H1 (cell line): ENCODE measurements around the gene RNF220. TPM values are rescaled to one million over a fixed set of nuclear protein-coding genes. Genes with fewer than 3 reads are reported as not detected.

Experiments
- CTCF ChIA-PET: fragments of 300-600 bp; sonication (Branson Sonifier 250); formaldehyde crosslinking; loops from one replicate; lab custom pipeline; 2021; ENCODE audit not compliant: partially characterized antibody; lab: Charles Lee
- POLR2A ChIA-PET: fragments of 300-600 bp; sonication (Branson Sonifier 250); formaldehyde crosslinking; loops from one replicate; lab custom pipeline; 2021; ENCODE audit warnings: inconsistent platforms; ENCODE audit not compliant: partially characterized antibody; lab: Charles Lee
- DNase-seq, 2 experiments: peaks; one replicate each; pipeline versions ENCODE4 v3.0.0 to v3.0.0-alpha.2; 2010 to 2022; ENCODE audit warnings: low spot score in 2 of 2, low read depth in 1 of 2, mixed read lengths in 1 of 2
- FAIRE-seq: peaks from 2 replicates; lab custom pipeline; 2011; peaks lifted over from hg19 to GRCh38; lab: Jason Lieb, UNC
- H2AFZ ChIP-seq: 2 replicates; pipeline ENCODE4 v1.8.1; 2012; ENCODE audit warnings: low read length, inconsistent platforms
- H2AK5ac ChIP-seq: 2 replicates; pipeline ENCODE4 v1.6.1; 2013; ENCODE audit warnings: low read depth, low read length
- H2BK120ac ChIP-seq: replicated peaks from 2 replicates; pipeline ENCODE3; 2013; ENCODE audit warnings: low read depth, low read length, inconsistent platforms
- H2BK12ac ChIP-seq: 2 replicates; pipeline ENCODE4 v1.6.1; 2013; ENCODE audit warnings: low read depth, low read length
- H2BK15ac ChIP-seq: 2 replicates; pipeline ENCODE4 v1.6.1; 2013; ENCODE audit warnings: low read length
- H2BK20ac ChIP-seq: 2 replicates; pipeline ENCODE4 v1.6.1; 2013; ENCODE audit warnings: low read length
- H2BK5ac ChIP-seq: 2 replicates; pipeline ENCODE4 v1.6.1; 2013; ENCODE audit warnings: low read depth, low read length
- H3K14ac ChIP-seq: 2 replicates; pipeline ENCODE4 v1.6.1; 2013; ENCODE audit warnings: inconsistent platforms; ENCODE audit not compliant: insufficient read length
- H3K18ac ChIP-seq: 2 replicates; pipeline ENCODE4 v1.6.1; 2013; ENCODE audit warnings: low read length; ENCODE audit errors: extremely low read depth
- H3K23ac ChIP-seq: 2 replicates; pipeline ENCODE4 v1.6.1; 2013; ENCODE audit warnings: inconsistent platforms; ENCODE audit not compliant: insufficient read length
- H3K23me2 ChIP-seq: 2 replicates; pipeline ENCODE4 v1.6.1; 2013; ENCODE audit warnings: low read depth, low read length
- H3K27ac ChIP-seq: 2 replicates; pipeline ENCODE4 v1.6.1; 2011; ENCODE audit warnings: low read depth, low read length, inconsistent platforms
- H3K27me3 ChIP-seq, 4 experiments: replicated peaks in 1 of 4; 1 replicate in 1 of 4; 2 replicates in 3 of 4; pipeline versions ENCODE4 v1.6.1 to v1.8.1; 2011 to 2013; ENCODE audit warnings: low read length in 3 of 4, mild to moderate bottlenecking in 3 of 4, inconsistent platforms in 2 of 4, mixed read lengths in 2 of 4, moderate library complexity in 1 of 4; ENCODE audit not compliant: control insufficient read depth in 3 of 4, insufficient read depth in 3 of 4; ENCODE audit errors: extremely low read depth in 1 of 4
- H3K36me3 ChIP-seq, 4 experiments: 2 replicates each; pipeline versions ENCODE4 v1.6.1 to v1.8.1; 2011 to 2013; ENCODE audit warnings: mild to moderate bottlenecking in 4 of 4, low read length in 3 of 4, moderate library complexity in 2 of 4, control low read depth in 1 of 4, inconsistent platforms in 1 of 4; ENCODE audit not compliant: insufficient read depth in 4 of 4, control insufficient read depth in 2 of 4
- H3K4ac ChIP-seq: replicated peaks from 2 replicates; pipeline ENCODE3; 2013; ENCODE audit warnings: low read length, low read depth, mixed read lengths, inconsistent platforms; ENCODE audit not compliant: insufficient read length
- H3K4me1 ChIP-seq, 4 experiments: replicated peaks in 1 of 4; 1 replicate in 1 of 4; 2 replicates in 3 of 4; pipeline versions ENCODE4 v1.6.1 to v1.8.1; 2011 to 2013; ENCODE audit warnings: low read length in 3 of 4, inconsistent platforms in 2 of 4, mixed read lengths in 1 of 4; ENCODE audit not compliant: insufficient read depth in 4 of 4, control insufficient read depth in 3 of 4
- H3K4me2 ChIP-seq, 2 experiments: 2 replicates each; pipeline versions ENCODE4 v1.6.1 to v1.8.1; 2011 to 2013; ENCODE audit warnings: low read depth in 2 of 2, low read length in 2 of 2, control low read depth in 1 of 2, inconsistent platforms in 1 of 2, mild to moderate bottlenecking in 1 of 2; ENCODE audit not compliant: insufficient read depth in 1 of 2
- H3K4me3 ChIP-seq, 4 experiments: fragments of 200-600, 300-600 bp in 1 of 4; sonication (generic), shearing (Covaris generic), sonication (Bioruptor Twin) in 1 of 4; 2 replicates each; pipeline versions ENCODE4 v1.5.1 to v1.8.1; 2011 to 2016; ENCODE audit warnings: low read length in 4 of 4, low read depth in 3 of 4, control low read depth in 2 of 4, inconsistent platforms in 2 of 4, mild to moderate bottlenecking in 2 of 4, mixed read lengths in 1 of 4, moderate library complexity in 1 of 4; ENCODE audit not compliant: insufficient read depth in 2 of 4; ENCODE audit errors: extremely low read depth in 1 of 4
- H3K56ac ChIP-seq: replicated peaks from 2 replicates; pipeline ENCODE3; 2013; ENCODE audit warnings: low read depth, mild to moderate bottlenecking, mixed read lengths, low read length, inconsistent platforms; ENCODE audit not compliant: insufficient read length
- H3K79me1 ChIP-seq: 2 replicates; pipeline ENCODE4 v1.6.1; 2013; ENCODE audit warnings: low read depth, low read length, control low read depth
- H3K79me2 ChIP-seq, 2 experiments: 2 replicates each; pipeline versions ENCODE4 v1.6.1 to v1.8.1; 2012 to 2013; ENCODE audit warnings: low read length in 2 of 2, mild to moderate bottlenecking in 2 of 2, inconsistent platforms in 1 of 2; ENCODE audit not compliant: insufficient read depth in 2 of 2, control insufficient read depth in 1 of 2
- H3K9ac ChIP-seq, 4 experiments: replicated peaks in 1 of 4; 1 replicate in 1 of 4; 2 replicates in 3 of 4; pipeline versions ENCODE4 v1.6.1 to v1.8.1; 2011 to 2013; ENCODE audit warnings: low read depth in 3 of 4, low read length in 3 of 4, control low read depth in 2 of 4, mild to moderate bottlenecking in 2 of 4, moderate library complexity in 2 of 4, inconsistent platforms in 1 of 4; ENCODE audit errors: extremely low read depth in 1 of 4
- H3K9me3 ChIP-seq, 2 experiments: 2 replicates each; pipeline versions ENCODE4 v1.6.1 to v1.8.1; 2012 to 2013; ENCODE audit warnings: mild to moderate bottlenecking in 2 of 2, moderate library complexity in 2 of 2, control low read depth in 1 of 2, inconsistent platforms in 1 of 2, low read depth in 1 of 2, low read length in 1 of 2, mixed read lengths in 1 of 2; ENCODE audit not compliant: insufficient read depth in 2 of 2
- H4K20me1 ChIP-seq, 2 experiments: replicated peaks in 1 of 2; 2 replicates each; pipeline versions ENCODE3 to v1.8.1; 2011 to 2013; ENCODE audit warnings: inconsistent platforms in 2 of 2, low read length in 2 of 2, mild to moderate bottlenecking in 1 of 2; ENCODE audit not compliant: insufficient read depth in 2 of 2, control insufficient read depth in 1 of 2
- H4K5ac ChIP-seq: 2 replicates; pipeline ENCODE4 v1.6.1; 2013; ENCODE audit warnings: low read length, low read depth, mixed read lengths, inconsistent platforms; ENCODE audit not compliant: insufficient read length
- H4K8ac ChIP-seq: 2 replicates; pipeline ENCODE4 v1.8.0; 2013; ENCODE audit warnings: mild to moderate bottlenecking, moderate library complexity, low read length, inconsistent platforms; ENCODE audit not compliant: insufficient read depth; ENCODE audit errors: extremely low read depth
- H4K91ac ChIP-seq: replicated peaks from 2 replicates; pipeline ENCODE3; 2013; ENCODE audit warnings: low read length, mixed read lengths, inconsistent platforms; ENCODE audit not compliant: insufficient read length
- BCL11A ChIP-seq, 2 experiments: IDR thresholded peaks; one replicate each; pipeline ENCODE4 v1.6.1; 2011; ENCODE audit warnings: low read depth in 2 of 2, low read length in 2 of 2, mild to moderate bottlenecking in 2 of 2
- CBX8 ChIP-seq: fragments of 300-800, 300-1000 bp; sonication (generic); IDR thresholded peaks from 2 replicates; pipeline ENCODE4 v1.7.1; 2016; ENCODE audit warnings: low read depth, low read length, borderline replicate concordance
- CHD2 ChIP-seq: IDR thresholded peaks from 2 replicates; pipeline ENCODE4 v1.6.1; 2012; ENCODE audit warnings: low read length, improper control_type of control experiment
- FOSL1 ChIP-seq: IDR thresholded peaks from 2 replicates; pipeline ENCODE4 v1.6.1; 2011; ENCODE audit warnings: mild to moderate bottlenecking, low read depth, low read length, moderate library complexity; ENCODE audit not compliant: insufficient read depth
- GABPA ChIP-seq: IDR thresholded peaks from 2 replicates; pipeline ENCODE4 v1.6.1; 2011; ENCODE audit warnings: mild to moderate bottlenecking, low read length, moderate library complexity, borderline replicate concordance; ENCODE audit not compliant: insufficient read depth
- HDAC2 ChIP-seq, 2 experiments: fragments of 300-600 bp in 1 of 2; sonication (generic) in 1 of 2; IDR thresholded peaks; 2 replicates each; pipeline ENCODE4 v1.6.1; 2011 to 2012; ENCODE audit warnings: low read depth in 2 of 2, low read length in 2 of 2, mild to moderate bottlenecking in 2 of 2, moderate library complexity in 2 of 2, borderline replicate concordance in 1 of 2, inconsistent platforms in 1 of 2
- KDM5A ChIP-seq: fragments of 200-600 bp; IDR thresholded peaks from 2 replicates; pipeline ENCODE4 v1.7.1; 2012; ENCODE audit warnings: mild to moderate bottlenecking, low read length, inconsistent platforms, mixed read lengths
- MAX ChIP-seq: IDR thresholded peaks from 2 replicates; pipeline ENCODE4 v1.6.1; 2012; ENCODE audit warnings: inconsistent platforms
- POLR2AphosphoS5 ChIP-seq: IDR thresholded peaks from 2 replicates; pipeline ENCODE4 v1.6.1; 2011; ENCODE audit warnings: low read depth, low read length
- SIN3A ChIP-seq, 2 experiments: IDR thresholded peaks in 1 of 2; conservative IDR thresholded peaks in 1 of 2; 2 replicates each; pipeline ENCODE4 v1.6.1; 2011 to 2012; ENCODE audit warnings: low read length in 2 of 2, improper control_type of control experiment in 1 of 2, low read depth in 1 of 2, mild to moderate bottlenecking in 1 of 2
- SIX5 ChIP-seq: IDR thresholded peaks from 2 replicates; pipeline ENCODE4 v1.6.1; 2011; ENCODE audit warnings: mild to moderate bottlenecking, low read depth, low read length
- TBP ChIP-seq: IDR thresholded peaks from 2 replicates; pipeline ENCODE4 v1.6.1; 2011; ENCODE audit warnings: low read depth, low read length, improper control_type of control experiment
- WGBS, 2 experiments: shearing (Covaris generic) in 1 of 2; methylation state at CpG; one replicate each; pipeline versions ENCODE4 v1.1.6 to v1.1.7; 2013 to 2015; ENCODE audit warnings: low lambda C conversion rate in 2 of 2, mixed read lengths in 2 of 2, inconsistent platforms in 1 of 2, low coverage in 1 of 2, missing lambda C conversion rate in 1 of 2; ENCODE audit not compliant: insufficient replicate concordance in 2 of 2, insufficient coverage in 1 of 2, insufficient read length in 1 of 2; ENCODE audit errors: extremely low coverage in 1 of 2, missing lambda C conversion rate in 1 of 2; 5-methylcytosine and 5-hydroxymethylcytosine counted together
- polyA plus RNA-seq, 7 experiments: library from polyadenylated mRNA; depleted of rRNA in 3 of 7; stranded (reverse) in 5 of 7; unstranded in 2 of 7; fragments of >200 nt in 5 of 7; fragments of 200-250 nt in 2 of 7; gene quantifications; 1 replicate in 5 of 7; 2 replicates in 1 of 7; 4 replicates in 1 of 7; pipeline versions ENCODE4 v1.2.1 to v1.2.3, GENCODE V29; 2011 to 2013; ENCODE audit warnings: missing spikeins in 2 of 7, mixed read lengths in 2 of 7
- total RNA-seq: library from RNA; stranded (reverse); fragmentation: NEBNext Ultra II Directional; extraction: Animal tissue kit (Norgen Biotek cat#: 25700); gene quantifications from 2 replicates; pipeline ENCODE4 v1.2.1, GENCODE V29; 2021

RNF220 gene
- total and polyA plus RNA-seq, 2 of the 8 experiments (the other 6 are each of a cell fraction or from before 2014, with no cell fraction given), result 123 to 160 TPM

GRCh38 chr1:44572572-44572879, 167.5 kb downstream of the RNF220 start:
- no peaks in the 10 kb centered on the region; the same call in 1 of the 2 replicates for H3K79me1 ChIP-seq
- H2BK120ac ChIP-seq, result no peak overlapping the region
- no peaks in the 10 kb centered on the region for H4K20me1 ChIP-seq
- H2BK20ac ChIP-seq, result no peak overlapping the region
- no peak overlapping the region for H3K18ac ChIP-seq
- no peaks in the 10 kb centered on the region for H3K36me3 ChIP-seq
- H4K8ac ChIP-seq, result no peak overlapping the region
- H4K91ac ChIP-seq, result no peak overlapping the region
- whole genome bisulfite sequencing, 2 experiments, result 88% methylated on average over 2 of the region's 2 CpGs; no CpG with 5 or more reads in 1 of the 2 experiments
- FAIRE-seq (no peak), DNase-seq (no peak)
- ChIA-PET POLR2A (interaction anchor here (0.8 to 1.9 kb wide), 4 partner anchors 9 to 247 kb away, joined by 3 to 9 read pairs (median 4); no protein-coding TSS in a partner anchor), CTCF (interaction anchor here (0.8 to 11.1 kb wide), 42 partner anchors 10 to 480 kb away, joined by 3 to 112 read pairs (median 5); no protein-coding TSS in a partner anchor)
- no peaks in the 10 kb centered on the region for H3K79me2 ChIP-seq
- no peak overlapping the region for H2AFZ ChIP-seq
- no peak overlapping the region for H4K5ac ChIP-seq
- H3K4me1 ChIP-seq, result peaks cover 4 to 9% (median 6%) of the 10 kb centered on the region in 4 experiments; a peak in 6 of 7 replicates
- H2BK15ac ChIP-seq, result peak overlapping the region; percentile 95; the same call in 1 of the 2 replicates
- no peak overlapping the region for H3K4me2 ChIP-seq
- H3K9ac ChIP-seq, result no peak overlapping the region
- H3K4ac ChIP-seq, result no peak overlapping the region
- H3K9me3 ChIP-seq, result no peaks in the 10 kb centered on the region
- no peaks in the 10 kb centered on the region for H3K27me3 ChIP-seq
- no peak overlapping the region for H2AK5ac ChIP-seq
- H3K23me2 ChIP-seq, result no peaks in the 10 kb centered on the region
- H3K56ac ChIP-seq, result no peak overlapping the region
- no peak overlapping the region for H3K14ac ChIP-seq
- H3K27ac ChIP-seq, result no peak overlapping the region
- no peak overlapping the region for H3K23ac ChIP-seq
- H2BK12ac ChIP-seq, result no peak overlapping the region
- H2BK5ac ChIP-seq, result no peak overlapping the region
- H3K4me3 ChIP-seq, result no peak overlapping the region
- TF ChIP-seq TBP (no peak), SIN3A (conservative IDR thresholded peaks at IDR 0.05 in 1 of 2, IDR thresholded peaks at IDR 0.05 in 1 of 2; ENCODE audit: low read depth in 1 of 2, low read length in 2 of 2) (no peak), BCL11A (IDR thresholded peaks at IDR 0.05; ENCODE audit: low read depth in 2 of 2, low read length in 2 of 2) (no peak), SIX5 (no peak), FOSL1 (no peak), HDAC2 (IDR thresholded peaks at IDR 0.05; ENCODE audit: borderline replicate concordance in 1 of 2, low read depth in 2 of 2, low read length in 2 of 2) (no peak), GABPA (no peak), POLR2AphosphoS5 (no peak), KDM5A (no peak), CHD2 (no peak), CBX8 (no peak), MAX (no peak)
